GM19463 (cell line): ENCODE data around the gene LCMT2.

Experiments used
- ATAC-seq: cut with Tn5 transposase; IDR thresholded peaks from one replicate; pipeline ENCODE4 v1.9.1; 2021; ENCODE audit warnings: mild to moderate bottlenecking, moderate library complexity; ENCODE audit not compliant: unreplicated experiment

Gene LCMT2

GRCh38 chr15:43329960-43330779 lies at the start of gene LCMT2:
TSS of gene LCMT2 (minus strand) at chr15:43330573. CDS start at chr15:43330489, 84 bp downstream.
- ATAC-seq: peak; percentile 91

GRCh38 chr15:43378601-43379000 lies 48.2 kb upstream of the LCMT2 start:
- ATAC-seq: no peak

GRCh38 chr15:43376017-43376705 lies 45.8 kb upstream of the LCMT2 start:
- ATAC-seq: peak; percentile 51

- ATAC-seq: peak; percentile 87
These were observed 40.9 kb upstream of the LCMT2 start, which contains the start of the genes TUBGCP4 and ZSCAN29 for GRCh38 chr15:43370975-43371974. TSS of gene TUBGCP4 (plus strand) at chr15:43371101. CDS start at chr15:43371355, 254 bp downstream. TSS of gene ZSCAN29 (minus strand) at chr15:43371043. CDS start at chr15:43369913, 1,130 bp downstream.

- peak; percentile 39 for ATAC-seq
These were observed 40.1 kb upstream of the LCMT2 start for GRCh38 chr15:43370310-43370974.

- ATAC-seq: no peak
These were observed 31.0 kb upstream of the LCMT2 start for GRCh38 chr15:43361313-43361903.

- no peak for ATAC-seq
These were observed 30.4 kb upstream of the LCMT2 start for GRCh38 chr15:43360821-43361220.

GRCh38 chr15:43352693-43353382 lies 22.5 kb upstream of the LCMT2 start:
- ATAC-seq: no peak

GRCh38 chr15:43347114-43347513 lies 16.7 kb upstream of the LCMT2 start:
- ATAC-seq: no peak

GRCh38 chr15:43346305-43346704 lies 15.9 kb upstream of the LCMT2 start:
- ATAC-seq: no peak

GRCh38 chr15:43330780-43331087 lies 361 bp upstream of the LCMT2 start:
- ATAC-seq: peak; percentile 25

- no peak for ATAC-seq
These were observed 985 bp downstream of the LCMT2 start for GRCh38 chr15:43329217-43329959.

GRCh38 chr15:43325039-43325684 lies 5.2 kb downstream of the LCMT2 start:
- ATAC-seq: no peak

- no peak for ATAC-seq
These were observed 11.2 kb downstream of the LCMT2 start for GRCh38 chr15:43318990-43319771.

GRCh38 chr15:43317566-43318184 lies 12.7 kb downstream of the LCMT2 start:
- no peak for ATAC-seq

- ATAC-seq: no peak
These were observed 13.4 kb downstream of the LCMT2 start for GRCh38 chr15:43316971-43317346.
